ENCODE results near the gene MAFF.

Gene MAFF

DNA sequence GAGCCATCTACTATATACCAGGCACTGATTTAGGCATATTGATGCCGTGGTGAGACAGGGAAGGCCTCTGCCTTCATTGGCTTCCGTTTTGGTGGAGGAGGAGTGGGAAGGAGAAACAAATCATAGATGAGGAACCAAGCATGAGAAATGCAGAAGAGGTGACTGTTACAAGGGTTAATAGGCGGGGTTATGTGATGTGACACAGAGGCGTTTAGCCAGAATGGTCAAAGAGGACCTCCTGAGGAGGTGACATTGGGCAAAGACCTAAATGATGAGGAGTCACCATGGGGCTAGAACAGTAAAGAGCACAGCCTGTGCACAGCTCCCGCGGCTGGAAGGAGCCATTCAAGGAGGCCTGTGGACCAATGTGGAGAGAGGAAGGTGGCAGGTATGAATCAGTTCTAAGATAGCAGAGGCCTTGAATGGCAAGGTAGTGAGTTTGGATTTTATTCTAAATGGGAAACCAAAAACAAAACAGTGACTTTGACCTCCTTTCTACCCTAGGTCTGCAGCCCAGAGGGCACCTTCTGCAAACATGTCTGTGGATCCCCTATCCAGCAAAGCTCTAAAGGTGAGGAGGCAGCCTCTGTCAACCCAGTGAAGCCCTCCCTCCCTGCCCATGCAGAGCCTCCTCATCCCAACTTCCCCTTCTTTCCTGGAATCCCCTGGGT, 11.7 kb downstream of the MAFF start:
- TF ChIP-seq, protein P1, sequence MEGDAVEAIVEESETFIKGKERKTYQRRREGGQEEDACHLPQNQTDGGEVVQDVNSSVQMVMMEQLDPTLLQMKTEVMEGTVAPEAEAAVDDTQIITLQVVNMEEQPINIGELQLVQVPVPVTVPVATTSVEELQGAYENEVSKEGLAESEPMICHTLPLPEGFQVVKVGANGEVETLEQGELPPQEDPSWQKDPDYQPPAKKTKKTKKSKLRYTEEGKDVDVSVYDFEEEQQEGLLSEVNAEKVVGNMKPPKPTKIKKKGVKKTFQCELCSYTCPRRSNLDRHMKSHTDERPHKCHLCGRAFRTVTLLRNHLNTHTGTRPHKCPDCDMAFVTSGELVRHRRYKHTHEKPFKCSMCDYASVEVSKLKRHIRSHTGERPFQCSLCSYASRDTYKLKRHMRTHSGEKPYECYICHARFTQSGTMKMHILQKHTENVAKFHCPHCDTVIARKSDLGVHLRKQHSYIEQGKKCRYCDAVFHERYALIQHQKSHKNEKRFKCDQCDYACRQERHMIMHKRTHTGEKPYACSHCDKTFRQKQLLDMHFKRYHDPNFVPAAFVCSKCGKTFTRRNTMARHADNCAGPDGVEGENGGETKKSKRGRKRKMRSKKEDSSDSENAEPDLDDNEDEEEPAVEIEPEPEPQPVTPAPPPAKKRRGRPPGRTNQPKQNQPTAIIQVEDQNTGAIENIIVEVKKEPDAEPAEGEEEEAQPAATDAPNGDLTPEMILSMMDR (IDR thresholded peaks at IDR 0.05), result no peak

DNA sequence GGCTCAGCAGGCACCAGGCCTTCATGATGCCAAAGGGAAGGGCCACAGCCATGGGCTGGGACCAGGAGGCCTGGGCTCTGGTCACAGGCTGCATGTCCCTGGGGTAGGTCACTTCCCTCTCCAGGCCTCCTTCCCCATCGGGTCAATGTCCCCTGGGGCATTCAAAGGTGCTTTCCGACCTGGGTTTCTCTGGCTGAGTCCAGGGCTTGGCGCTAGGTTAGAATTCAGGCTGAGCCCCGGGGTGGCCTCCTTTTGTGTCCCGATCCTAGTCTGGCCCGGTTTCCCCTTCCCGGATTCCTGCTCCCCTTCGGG, 12.2 kb downstream of the MAFF start:
- TF ChIP-seq, protein P1 (IDR thresholded peaks at IDR 0.05), result no peak

- TF ChIP-seq, protein P1 (IDR thresholded peaks at IDR 0.05), result no peak
These were observed 12.7 kb downstream of the MAFF start for GRCh38 chr22:38214302-38215056.

DNA sequence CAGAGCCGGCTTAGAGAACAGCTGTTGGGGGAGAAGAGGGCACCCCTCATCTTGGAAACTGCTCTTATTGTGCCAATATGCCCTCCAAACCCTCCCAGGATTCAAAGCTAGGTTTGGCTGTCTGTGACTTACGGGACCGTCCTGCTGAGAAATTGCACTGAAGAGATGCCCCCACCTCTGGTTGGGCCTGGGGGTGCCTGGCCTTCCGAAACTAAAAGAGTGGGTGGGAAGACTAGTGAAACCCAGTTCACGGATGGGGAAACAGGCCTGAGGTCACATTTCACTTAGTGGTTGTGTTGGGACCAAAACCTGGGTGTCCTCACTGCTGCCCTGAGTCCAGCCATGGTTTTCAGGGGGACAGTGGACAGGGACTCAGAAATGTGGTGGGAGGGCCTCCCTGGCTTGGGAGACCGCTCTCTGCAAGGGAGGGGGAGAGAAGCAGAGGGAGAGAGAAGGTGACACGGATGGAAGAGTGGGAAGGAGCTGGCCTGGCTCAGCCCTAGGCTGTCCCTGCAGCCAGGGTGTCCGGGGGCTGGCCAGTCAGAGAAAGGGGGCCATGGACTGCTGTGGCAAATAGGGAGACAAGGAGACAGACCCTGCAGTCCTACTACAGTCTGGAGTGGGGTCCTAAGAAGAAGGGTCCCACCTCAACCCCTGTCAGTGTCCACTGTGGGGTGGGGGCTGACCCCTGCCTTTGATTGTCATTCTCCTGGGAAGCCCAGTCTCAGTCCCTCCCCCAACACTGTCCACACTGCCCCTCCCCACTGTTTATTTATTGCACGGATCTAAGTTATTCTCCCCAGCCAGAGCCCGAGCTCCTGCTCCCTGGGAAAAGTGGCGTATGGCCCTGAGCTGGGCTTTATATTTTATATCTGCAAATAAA, 13.6 kb downstream of the MAFF start:
- TF ChIP-seq, protein P1 (IDR thresholded peaks at IDR 0.05), result no peak

DNA sequence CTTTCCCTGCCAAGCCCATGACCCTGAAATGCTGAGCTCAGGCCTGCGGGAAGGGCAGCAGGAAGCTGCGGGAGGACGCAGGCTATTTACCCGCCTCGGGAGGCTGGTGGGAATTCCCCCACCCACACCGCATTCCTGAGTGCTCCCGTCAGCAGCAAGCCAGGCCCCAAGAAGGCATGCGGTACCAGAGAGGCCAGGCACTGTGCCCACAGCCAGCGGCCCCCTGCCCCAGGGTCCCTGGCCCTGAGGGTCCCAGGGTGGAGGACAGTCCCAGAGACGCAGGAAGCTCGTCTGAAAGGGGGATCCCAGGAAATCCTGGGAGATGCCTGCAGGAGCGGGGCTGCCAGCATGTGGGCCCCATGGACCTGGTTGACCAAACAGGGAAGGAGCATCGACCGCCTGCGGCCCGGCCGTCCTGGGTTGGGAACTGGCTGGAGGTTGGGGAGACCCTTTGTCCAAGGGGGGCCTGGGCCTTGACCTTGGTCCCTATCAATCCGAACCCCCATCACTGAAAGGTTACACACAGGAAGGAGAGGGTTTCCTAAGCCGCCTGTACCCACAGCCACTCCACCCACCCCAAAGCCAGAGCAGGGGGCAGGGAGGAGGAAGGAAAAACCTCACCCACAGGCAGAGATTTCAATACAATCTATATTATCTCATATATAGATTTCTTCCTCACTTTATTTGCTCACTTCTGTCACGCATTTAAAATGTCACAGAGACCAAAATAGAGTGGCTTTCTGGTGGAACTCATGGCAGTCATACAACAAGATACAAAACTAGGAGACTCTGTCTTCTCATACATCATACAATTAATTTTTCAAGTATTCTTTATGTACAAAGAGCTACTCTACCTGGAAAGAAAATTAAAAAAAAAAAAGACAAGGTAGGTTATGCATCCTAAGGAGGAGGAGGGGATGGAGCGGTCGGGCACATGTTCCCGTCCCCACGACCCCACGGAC, 17.1 kb downstream of the MAFF start:
- TF ChIP-seq, protein P1 (IDR thresholded peaks at IDR 0.05), result no peak

GRCh38 chr22:38219632-38220031, 17.8 kb downstream of the MAFF start:
- TF ChIP-seq, protein P1 (IDR thresholded peaks at IDR 0.05), result no peak

- TF ChIP-seq, protein P1 (IDR thresholded peaks at IDR 0.05), result no peak
These were observed 18.4 kb downstream of the MAFF start for GRCh38 chr22:38220163-38220562.
